ENCODE results near the gene USP10.

GRCh38 chr16:84690088-84690819 lies 9.5 kb upstream of the USP10 start:
- TF ChIP-seq ZFP30 (CRISPR knock-in tag; IDR thresholded peaks at IDR 0.05) = no peak
- no peak for TF ChIP-seq PATZ1 (CRISPR knock-in tag; IDR thresholded peaks at IDR 0.05; ENCODE audit: borderline replicate concordance)
- no peak for TF ChIP-seq PPARA (CRISPR knock-in tag; IDR thresholded peaks at IDR 0.05; ENCODE audit: borderline replicate concordance)
- no peak for TF ChIP-seq ARNTL (CRISPR knock-in tag; IDR thresholded peaks at IDR 0.05; ENCODE audit: borderline replicate concordance, low read depth)
- no peak for TF ChIP-seq RARB (CRISPR knock-in tag; IDR thresholded peaks at IDR 0.05)
- no peak for TF ChIP-seq TSHZ2 (CRISPR knock-in tag; IDR thresholded peaks at IDR 0.05)
- no peak for TF ChIP-seq SNAI2 (CRISPR knock-in tag; IDR thresholded peaks at IDR 0.05)
- TF ChIP-seq ZNF70 (CRISPR knock-in tag; IDR thresholded peaks at IDR 0.05) = no peak
- no peak for TF ChIP-seq ZC3H10 (CRISPR knock-in tag; IDR thresholded peaks at IDR 0.05)
- TF ChIP-seq OSR1 (CRISPR knock-in tag; IDR thresholded peaks at IDR 0.05) = no peak
- TF ChIP-seq TOX (CRISPR knock-in tag; IDR thresholded peaks at IDR 0.05; ENCODE audit: borderline replicate concordance) = no peak
- no peak for TF ChIP-seq CSDC2 (CRISPR knock-in tag; IDR thresholded peaks at IDR 0.05)
- TF ChIP-seq CSRNP3 (CRISPR knock-in tag; IDR thresholded peaks at IDR 0.05) = no peak

Data from SK-N-SH treated with all-trans-retinoic acid at 6 μM for 48 hours (cell line).